GM10248 (cell line): ENCODE results near the gene FGF1.

Experiments
- CTCF ChIA-PET: fragments of 300-600 bp; sonication (Branson Sonifier 250); formaldehyde crosslinking; extraction: SDS; loops from one replicate; lab custom pipeline; 2021; ENCODE audit warnings: antibody characterized with exemption; lab: Yijun Ruan, JAX
- POLR2A ChIA-PET: fragments of 350-650 bp; sonication (Branson Sonifier 250); formaldehyde crosslinking; extraction: SDS; loops from one replicate; lab custom pipeline; 2020; ENCODE audit warnings: antibody characterized with exemption; lab: Yijun Ruan, JAX
- DNase-seq: peaks from one replicate; pipeline ENCODE4 v3.0.0; 2012; ENCODE audit errors: extremely low spot score
- TF ChIP-seq, protein P1 (sequence below): IDR thresholded peaks from 2 replicates; pipeline ENCODE4 v1.5.1; 2012; ENCODE audit warnings: mild to moderate bottlenecking, low read depth; ENCODE audit errors: extremely low read depth, missing control alignments, control extremely low read depth

FGF1 gene

DNA sequence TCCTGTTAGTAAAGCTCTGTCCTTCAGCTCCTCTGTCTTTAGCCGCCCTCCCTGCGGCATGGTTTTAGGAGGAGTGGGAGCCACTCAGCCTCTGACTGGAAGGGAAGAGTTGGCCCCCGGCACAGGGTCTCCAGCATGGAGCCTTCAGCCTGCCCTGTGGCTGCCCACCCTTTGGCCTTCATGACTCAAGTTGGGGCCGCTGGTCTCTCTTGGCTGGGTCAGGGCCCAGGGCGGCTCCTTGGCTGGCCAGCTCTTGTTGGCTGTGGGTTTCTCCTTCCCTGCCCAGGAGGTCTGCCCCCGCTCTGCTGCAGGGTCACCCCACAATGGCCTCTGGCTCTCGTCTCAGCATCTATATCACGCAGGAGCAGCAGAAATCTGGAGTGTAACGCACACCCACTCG lies 25.7 kb downstream of the FGF1 start:
- TF ChIP-seq, protein P1, sequence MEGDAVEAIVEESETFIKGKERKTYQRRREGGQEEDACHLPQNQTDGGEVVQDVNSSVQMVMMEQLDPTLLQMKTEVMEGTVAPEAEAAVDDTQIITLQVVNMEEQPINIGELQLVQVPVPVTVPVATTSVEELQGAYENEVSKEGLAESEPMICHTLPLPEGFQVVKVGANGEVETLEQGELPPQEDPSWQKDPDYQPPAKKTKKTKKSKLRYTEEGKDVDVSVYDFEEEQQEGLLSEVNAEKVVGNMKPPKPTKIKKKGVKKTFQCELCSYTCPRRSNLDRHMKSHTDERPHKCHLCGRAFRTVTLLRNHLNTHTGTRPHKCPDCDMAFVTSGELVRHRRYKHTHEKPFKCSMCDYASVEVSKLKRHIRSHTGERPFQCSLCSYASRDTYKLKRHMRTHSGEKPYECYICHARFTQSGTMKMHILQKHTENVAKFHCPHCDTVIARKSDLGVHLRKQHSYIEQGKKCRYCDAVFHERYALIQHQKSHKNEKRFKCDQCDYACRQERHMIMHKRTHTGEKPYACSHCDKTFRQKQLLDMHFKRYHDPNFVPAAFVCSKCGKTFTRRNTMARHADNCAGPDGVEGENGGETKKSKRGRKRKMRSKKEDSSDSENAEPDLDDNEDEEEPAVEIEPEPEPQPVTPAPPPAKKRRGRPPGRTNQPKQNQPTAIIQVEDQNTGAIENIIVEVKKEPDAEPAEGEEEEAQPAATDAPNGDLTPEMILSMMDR, result no peak
- no peak for DNase-seq
- ChIA-PET CTCF (interaction anchor here (0.7 to 1.4 kb wide), 3 partner anchors 9 to 53 kb away, joined by 3 to 5 read pairs (median 4); no protein-coding TSS in a partner anchor), POLR2A (no interaction called here)

DNA sequence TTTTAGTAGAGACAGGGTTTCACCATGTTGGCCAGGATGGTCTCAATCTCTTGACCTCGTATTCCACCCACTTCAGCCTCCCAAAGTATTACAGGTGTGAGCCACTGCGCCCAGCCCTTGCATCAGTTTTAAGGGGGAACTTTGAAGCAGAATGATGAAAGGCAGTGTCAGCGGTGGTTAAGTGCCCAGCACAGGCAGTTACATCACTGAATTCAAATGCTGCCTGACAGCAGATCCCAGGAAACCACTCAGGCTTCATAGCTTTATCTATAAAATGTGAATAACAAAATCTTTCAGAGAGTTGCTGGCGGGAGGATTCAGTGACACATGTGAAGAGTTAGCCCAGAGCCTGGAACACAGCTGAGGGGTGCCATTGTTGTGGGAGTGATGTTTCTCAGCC lies 26.5 kb downstream of the FGF1 start:
- CTCF ChIA-PET, result interaction anchor here (0.7 to 1.4 kb wide), 4 partner anchors 10 to 54 kb away, joined by 3 to 5 read pairs (median 4); no protein-coding TSS in a partner anchor
- DNase-seq, result no peak
- TF ChIP-seq, protein P1, result no peak
- POLR2A ChIA-PET, result no interaction called here

- TF ChIP-seq, protein P1, result no peak
- ChIA-PET POLR2A (interaction anchor here (0.7 kb wide), 1 partner anchor 702 kb away, joined by 7 read pairs; no protein-coding TSS in a partner anchor), CTCF (interaction anchor here (1.4 kb wide), 1 partner anchor 14 kb away, joined by 3 read pairs; no protein-coding TSS in a partner anchor)
- no peak for DNase-seq
These were observed 27.6 kb downstream of the FGF1 start for GRCh38 chr5:142658278-142658677.

GRCh38 chr5:142657446-142657845 lies 28.4 kb downstream of the FGF1 start:
- POLR2A ChIA-PET, result no interaction called here
- CTCF ChIA-PET, result no interaction called here
- TF ChIP-seq, protein P1, result no peak
- no peak for DNase-seq

DNA sequence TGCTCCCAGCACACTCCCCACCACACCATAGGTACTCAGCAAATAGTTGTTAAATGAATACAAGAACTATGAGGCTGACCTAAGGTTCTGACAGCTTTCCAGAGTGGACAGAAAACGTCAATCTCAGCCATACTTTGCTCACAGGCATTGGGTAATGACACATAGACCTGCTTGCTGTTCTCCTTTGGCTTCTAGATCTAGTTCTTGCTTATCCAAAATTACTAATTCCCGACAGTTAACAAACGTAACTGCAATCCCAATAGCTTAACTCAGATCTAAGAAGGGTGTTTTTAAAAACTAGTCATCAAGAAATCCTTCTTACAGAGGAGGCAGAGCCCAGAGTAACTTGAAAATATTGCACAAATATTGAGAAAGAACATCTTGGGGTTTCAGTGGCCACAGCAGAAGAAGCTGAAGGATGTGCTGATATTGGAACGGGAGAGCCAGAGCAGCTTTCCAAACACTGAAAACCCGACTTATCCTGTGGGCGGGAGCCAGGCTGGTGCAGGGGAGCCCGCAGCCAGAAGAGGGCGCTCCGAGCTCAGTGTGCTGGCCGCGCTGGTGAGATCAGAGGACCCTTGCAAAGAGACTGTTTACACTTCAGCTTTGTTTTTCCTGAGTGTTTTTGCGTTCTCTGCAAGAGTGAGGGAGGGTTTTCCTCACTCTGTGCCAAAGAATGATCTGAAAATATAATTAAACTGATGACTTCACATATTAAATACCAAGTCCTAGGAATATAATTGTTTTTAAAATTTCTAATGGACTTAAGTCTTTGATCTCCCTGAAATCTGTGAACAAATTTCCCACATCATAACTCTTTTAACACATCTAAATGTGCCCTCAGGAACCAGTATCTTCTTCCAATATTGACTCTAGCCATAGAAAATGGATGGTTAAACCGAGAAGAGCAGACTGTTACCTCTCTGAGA lies 30.3 kb downstream of the FGF1 start:
- TF ChIP-seq, protein P1, result peak; percentile 96
- peak; percentile 86 for DNase-seq
- CTCF ChIA-PET, result interaction anchor here (0.7 to 2.7 kb wide), 33 partner anchors 8 to 512 kb away, joined by 3 to 23 read pairs (median 5); no protein-coding TSS in a partner anchor
- POLR2A ChIA-PET, result no interaction called here

- no peak for DNase-seq
- TF ChIP-seq, protein P1, result no peak
- POLR2A ChIA-PET, result no interaction called here
These were observed 31.3 kb downstream of the FGF1 start for GRCh38 chr5:142654578-142655058.

More at GRCh38 chr5:142654578-142655058, 31.3 kb downstream of the FGF1 start:
- CTCF ChIA-PET, result interaction anchor here (0.7 to 2.7 kb wide), 18 partner anchors 9 to 234 kb away, joined by 3 to 17 read pairs (median 7); no protein-coding TSS in a partner anchor
